NCI-H345 treated with DMSO at 0.1 percent for 48 hours (cell line): ENCODE results near the gene OR6C4.
"Not testable (repeated sequence)": the region's sequence is repeated elsewhere in the genome, so short reads cannot be mapped to it uniquely, and the experiment has no call there.

Source experiments
- DNase-seq: peaks from one replicate; lab custom pipeline; 2025; ENCODE audit not compliant: unreplicated experiment; lab: John Stamatoyannopoulos, UW

OR6C4 gene

DNA sequence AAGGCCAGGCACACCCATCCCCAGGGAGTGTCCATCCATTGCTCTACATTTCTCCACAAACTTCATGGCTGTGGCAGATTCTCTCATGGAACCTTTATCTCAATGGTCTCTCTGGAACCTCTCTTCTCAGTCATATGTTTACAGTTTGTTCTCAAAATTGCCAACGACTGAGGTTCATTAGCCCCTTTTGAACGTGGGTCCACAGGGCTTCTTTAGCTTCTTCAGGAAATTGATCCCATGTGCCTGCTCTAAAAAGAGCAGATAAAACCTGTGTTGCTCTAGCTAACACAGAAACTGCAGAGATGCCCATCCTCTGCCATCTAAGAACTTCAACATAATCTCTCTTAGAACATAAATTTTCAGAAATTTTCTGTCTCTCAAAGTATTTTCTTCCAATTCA, at the start of gene OR6C4:
TSS of gene OR6C4 (plus strand) at position 301 of the 400 bp plus-strand sequence. CDS start 1,625 bp downstream, outside the sequence.
- no peak for DNase-seq

DNA sequence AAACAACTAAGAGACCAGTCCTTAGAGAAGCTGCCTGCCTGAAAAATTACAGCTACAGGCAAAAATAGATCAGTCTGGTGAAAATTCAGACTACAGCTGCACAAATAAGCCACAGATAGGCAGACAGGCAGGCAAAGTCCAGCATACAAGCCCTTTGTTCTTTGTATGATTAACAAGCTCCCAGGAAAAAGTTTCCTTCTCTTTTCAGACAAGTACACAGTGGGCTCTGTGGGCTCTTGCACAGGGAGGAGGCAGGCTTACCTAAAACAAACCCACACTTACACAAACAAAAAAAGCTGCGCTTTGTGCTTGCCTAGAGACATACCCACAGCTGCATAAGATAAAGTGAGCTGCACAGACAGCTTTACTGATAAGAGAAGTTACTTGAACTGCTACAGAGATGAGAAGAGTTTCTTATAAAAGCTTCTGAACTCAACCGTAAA, 49.6 kb upstream of the OR6C4 start:
- no peak for DNase-seq

DNA sequence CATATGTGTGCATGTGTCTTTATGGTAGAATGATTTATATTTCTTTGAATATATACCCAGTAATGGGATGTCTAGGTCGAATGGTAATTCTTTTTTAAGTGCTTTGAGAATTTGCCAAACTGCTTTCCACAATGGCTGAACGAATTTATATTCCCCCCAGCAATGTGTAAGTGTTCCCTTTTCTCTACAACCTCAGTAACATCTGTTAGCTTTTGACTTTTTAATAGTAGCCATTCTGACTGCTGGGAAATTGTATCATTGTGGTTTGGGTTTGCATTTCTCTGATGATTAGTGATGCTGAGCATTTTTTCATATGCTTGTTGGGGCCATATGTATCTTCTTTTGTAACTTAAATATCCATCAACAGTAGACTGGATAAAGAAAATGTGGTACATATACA, 47.8 kb upstream of the OR6C4 start:
- no peak for DNase-seq

DNA sequence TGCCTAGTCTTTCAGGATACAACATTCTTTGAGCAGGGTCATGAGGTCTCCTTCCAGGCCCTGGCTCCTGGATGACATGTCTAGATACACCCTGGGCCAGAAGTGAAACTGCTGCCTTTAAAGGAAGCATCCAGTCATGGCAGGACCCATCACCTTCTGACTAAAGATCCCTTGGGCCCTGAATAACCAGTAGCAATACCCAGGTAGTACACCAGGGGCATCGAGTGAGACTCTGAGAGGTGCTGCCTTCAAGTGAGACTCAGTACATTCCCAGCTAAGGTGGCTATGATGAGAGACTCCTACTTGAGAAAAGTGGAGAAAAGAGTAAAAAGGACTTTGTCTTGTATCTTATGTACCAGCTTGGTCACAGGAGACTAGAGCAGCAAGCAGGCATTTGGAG, 33.7 kb upstream of the OR6C4 start:
- DNase-seq: no peak

DNA sequence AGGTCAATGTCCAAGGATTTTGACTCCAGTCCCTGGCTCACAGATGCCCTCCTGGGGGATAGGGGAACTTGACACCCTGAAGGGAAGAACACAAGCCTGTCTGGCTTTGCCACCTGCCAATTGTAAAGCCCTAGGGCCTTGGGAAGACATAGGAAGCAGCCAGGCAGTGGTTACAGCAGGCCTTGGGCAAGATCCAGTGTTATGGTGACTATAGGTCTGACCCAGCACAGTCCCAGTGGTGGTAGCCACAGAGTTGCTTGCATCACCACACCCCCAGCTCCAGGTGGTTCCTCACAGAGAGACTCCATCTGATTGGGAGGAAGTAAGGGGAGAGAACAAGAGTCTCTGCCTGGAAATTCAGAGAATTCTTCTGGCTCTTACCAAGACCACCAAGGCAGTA, 33.0 kb upstream of the OR6C4 start:
- no peak for DNase-seq

DNA sequence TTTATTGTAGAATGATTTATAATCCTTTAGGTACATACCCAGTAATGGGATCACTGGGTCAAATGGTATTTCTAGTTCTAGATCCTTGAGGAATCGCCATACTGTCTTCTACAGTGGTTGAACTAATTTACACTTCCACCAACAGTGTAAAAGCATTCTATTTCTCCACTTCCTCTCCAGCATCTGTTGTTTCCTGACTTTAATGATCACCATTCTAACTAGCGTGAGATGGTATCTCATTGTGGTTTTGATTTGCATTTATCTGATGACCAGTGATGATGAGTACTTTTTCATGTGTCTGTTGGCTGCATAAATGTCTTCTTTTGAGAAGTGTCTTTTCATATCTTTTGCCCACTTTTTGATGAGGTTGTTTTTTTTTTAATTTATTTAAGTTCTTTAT, 1.2 kb upstream of the OR6C4 start:
- not testable (repeated sequence) for DNase-seq

DNA sequence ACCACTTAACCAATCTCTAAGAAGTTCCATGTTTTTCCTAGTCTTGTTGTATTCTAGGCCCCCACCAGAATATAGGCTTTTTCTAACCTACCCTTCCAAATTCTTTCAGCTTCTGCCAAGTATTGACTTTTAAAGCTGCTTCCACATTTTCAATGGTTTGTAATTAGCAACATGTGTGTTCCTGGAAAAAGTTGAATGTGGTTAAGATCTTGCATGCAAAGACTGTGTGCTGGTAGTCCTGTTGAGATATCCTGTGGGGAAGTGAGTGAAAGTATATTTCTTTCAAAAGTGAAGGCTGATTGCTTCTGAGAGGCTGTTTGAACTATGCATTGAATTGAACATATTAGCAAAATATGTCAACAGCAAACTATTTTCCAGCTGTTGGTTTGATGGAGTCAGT, 646 bp upstream of the OR6C4 start:
- DNase-seq: no peak

DNA sequence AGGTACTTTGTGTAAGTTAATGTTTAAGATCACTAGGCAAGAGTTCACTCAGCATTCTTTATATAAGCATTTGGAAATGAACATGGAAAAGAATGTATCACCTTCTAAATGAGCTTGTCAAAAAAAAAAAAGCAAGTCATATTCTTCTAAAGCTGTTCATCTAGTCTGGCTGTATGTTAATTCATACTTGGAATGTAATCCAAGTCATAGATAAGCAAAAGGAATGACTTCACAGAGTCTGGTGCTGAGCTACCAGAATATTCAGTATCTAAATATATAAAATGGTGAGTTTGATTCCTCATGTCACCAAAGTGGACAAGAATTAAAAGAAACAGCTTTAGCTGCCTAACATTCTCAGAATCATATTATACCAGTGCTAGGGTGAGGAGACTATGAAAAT, 4.9 kb downstream of the OR6C4 start:
- DNase-seq: no peak

DNA sequence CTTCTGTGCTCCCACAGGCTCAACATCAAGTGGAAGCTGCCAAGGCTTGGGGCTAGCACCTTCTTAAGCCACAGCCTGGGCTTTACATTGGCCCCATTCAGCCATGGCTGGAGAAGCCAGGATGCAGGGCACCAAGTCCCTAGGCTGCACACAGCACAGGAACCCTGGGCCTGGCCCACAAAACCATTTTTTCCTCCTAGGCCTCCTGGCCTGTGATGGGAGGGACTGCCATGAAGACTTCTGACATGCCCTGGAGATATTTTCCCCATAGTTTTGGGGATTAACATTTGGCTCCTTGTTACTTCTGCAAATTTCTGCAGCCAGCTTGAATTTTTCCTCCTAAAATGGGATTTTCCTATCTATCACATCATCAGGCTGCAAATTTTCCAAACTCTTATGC, 20.7 kb downstream of the OR6C4 start:
- DNase-seq: not testable (repeated sequence)

DNA sequence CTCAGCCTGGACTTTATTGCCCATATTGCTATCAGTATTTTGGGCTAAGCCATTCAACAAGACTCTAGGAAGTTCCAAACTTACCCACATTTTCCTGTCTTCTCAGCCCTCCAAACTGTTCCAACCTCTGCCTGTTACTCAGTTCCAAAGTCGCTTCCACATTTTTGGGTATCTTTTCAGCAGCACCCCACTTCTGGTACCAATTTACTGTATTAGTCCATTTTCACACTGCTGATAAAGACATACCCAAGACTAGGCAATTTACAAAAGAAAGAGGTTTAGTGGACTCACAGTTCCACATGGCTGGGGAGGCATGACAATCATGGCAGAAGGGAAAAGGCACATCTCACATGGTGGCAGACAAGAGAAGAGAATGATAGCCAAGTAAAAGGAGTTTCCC, 21.3 kb downstream of the OR6C4 start:
- not testable (repeated sequence) for DNase-seq

DNA sequence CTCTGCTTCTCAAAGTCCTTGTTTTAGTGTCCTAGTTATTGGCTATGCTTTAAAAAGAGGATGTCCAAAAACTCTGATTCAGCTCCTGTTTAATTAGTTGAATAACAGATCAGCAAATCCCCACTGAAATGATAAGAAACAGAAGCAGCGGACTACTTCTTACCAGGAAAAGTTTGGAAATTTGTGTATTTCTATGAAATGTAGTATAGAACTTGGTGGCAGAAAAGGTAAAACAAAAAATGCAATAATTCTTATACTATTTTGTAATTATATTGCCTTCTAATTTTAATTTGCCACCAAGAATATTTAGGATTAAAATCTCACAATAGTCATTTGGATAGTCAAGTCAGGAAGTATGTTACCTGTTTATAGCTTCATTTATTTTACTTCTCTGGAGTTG, 22.8 kb downstream of the OR6C4 start, which contains the start of gene OR2AP1:
TSS of gene OR2AP1 (plus strand) at position 301 of the 400 bp plus-strand sequence. CDS start 1,947 bp downstream, outside the sequence.
- DNase-seq: no peak

DNA sequence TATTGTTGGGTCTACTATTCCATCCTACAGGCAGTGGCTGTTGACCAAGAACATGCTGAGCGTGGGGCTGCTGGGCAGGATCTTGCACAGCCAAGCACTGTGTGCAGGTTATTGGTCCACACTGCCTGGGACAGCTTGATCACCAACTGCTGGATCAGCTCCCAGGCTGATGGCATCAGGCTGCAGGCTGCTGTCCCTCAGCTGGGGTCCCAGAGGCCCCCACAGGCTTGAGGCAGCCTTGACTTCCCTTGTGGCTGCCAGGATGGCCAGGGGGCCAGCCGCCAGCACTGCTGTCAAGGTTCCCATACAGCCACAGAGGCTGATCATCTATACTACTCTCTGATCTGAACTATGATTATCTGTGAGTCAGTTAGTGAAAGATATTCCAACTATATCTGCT, 32.7 kb downstream of the OR6C4 start:
- no peak for DNase-seq

DNA sequence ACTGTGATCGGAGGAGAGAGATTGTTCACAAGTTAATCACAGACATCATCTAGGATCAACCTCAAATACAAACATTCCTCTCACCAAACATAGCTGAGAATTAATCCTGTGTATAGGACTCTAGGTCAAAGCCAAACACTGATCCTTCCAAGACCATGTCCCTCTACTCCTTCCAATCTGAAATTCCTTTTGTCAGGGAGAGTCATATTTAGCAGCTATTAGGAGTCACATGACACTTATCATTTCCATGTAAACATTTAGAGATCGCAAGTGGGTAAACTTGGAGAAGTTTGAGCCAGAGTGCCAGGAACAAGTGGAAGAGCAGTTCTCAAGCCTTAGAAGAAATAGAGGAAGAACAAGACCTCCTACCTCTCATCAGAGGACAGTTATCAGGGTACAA, 36.4 kb downstream of the OR6C4 start:
- DNase-seq: no peak

DNA sequence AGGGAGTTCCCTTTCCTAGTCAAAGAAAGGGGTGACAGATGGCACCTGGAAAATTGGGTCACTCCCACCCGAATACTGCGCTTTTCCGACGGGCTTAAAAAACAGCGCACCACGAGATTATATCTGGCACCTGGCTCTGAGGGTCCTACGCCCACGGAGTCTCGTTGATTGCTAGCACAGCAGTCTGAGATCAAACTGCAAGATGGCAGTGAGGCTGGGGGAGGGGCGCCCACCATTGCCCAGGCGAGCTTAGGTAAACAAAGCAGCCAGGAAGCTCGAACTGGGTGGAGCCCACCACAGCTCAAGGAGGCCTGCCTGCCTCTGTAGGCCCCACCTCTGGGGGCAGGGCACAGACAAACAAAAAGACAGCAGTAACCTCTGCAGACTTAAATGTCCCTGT, 40.8 kb downstream of the OR6C4 start:
- DNase-seq: not testable (repeated sequence)
